Omental fat pad (tissue), 4 donors: ENCODE results near the gene TANC1. TPM values are rescaled to one million over a fixed set of nuclear protein-coding genes. Genes with fewer than 3 reads are reported as not detected.

Experiments used
- ATAC-seq: fragments of 150-250 bp; one replicate; pipeline ENCODE4 v1.9.1; 2016; ENCODE audit warnings: mild to moderate bottlenecking, moderate library complexity; ENCODE audit not compliant: low FRiP score
- DNase-seq: peaks from one replicate; pipeline ENCODE4 v3.0.0-alpha.2; 2019; ENCODE audit warnings: low spot score
- total RNA-seq, 4 donors: library from RNA; depleted of rRNA; stranded (reverse); fragments of >200 nt; gene quantifications; one replicate each; pipeline ENCODE4 v1.1.0, GENCODE V29; 2016
- TF ChIP-seq, protein P1 (sequence below), 3 donors: fragments of 450-650 bp; IDR thresholded peaks; one replicate each; pipeline ENCODE4 v1.5.1; 2016 to 2017; ENCODE audit warnings: antibody characterized with exemption in 3 of 3, mild to moderate bottlenecking in 3 of 3, moderate library complexity in 2 of 3

Gene TANC1
- total RNA-seq, 4 donors from 2014 or later: 26.4 to 72.5 (median 34.9) TPM

- peak; percentile 37 for ATAC-seq
- TF ChIP-seq, protein P1, sequence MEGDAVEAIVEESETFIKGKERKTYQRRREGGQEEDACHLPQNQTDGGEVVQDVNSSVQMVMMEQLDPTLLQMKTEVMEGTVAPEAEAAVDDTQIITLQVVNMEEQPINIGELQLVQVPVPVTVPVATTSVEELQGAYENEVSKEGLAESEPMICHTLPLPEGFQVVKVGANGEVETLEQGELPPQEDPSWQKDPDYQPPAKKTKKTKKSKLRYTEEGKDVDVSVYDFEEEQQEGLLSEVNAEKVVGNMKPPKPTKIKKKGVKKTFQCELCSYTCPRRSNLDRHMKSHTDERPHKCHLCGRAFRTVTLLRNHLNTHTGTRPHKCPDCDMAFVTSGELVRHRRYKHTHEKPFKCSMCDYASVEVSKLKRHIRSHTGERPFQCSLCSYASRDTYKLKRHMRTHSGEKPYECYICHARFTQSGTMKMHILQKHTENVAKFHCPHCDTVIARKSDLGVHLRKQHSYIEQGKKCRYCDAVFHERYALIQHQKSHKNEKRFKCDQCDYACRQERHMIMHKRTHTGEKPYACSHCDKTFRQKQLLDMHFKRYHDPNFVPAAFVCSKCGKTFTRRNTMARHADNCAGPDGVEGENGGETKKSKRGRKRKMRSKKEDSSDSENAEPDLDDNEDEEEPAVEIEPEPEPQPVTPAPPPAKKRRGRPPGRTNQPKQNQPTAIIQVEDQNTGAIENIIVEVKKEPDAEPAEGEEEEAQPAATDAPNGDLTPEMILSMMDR (IDR thresholded peaks at IDR 0.05): no peak
- no peak for DNase-seq
These were observed 183.8 kb downstream of the TANC1 start for GRCh38 chr2:159152128-159152778.

GRCh38 chr2:159153063-159153462 lies 184.6 kb downstream of the TANC1 start:
- DNase-seq (no peak), ATAC-seq (no peak)
- TF ChIP-seq, protein P1 (IDR thresholded peaks at IDR 0.05): no peak

GRCh38 chr2:159153463-159153862 lies 185.0 kb downstream of the TANC1 start:
- TF ChIP-seq, protein P1 (IDR thresholded peaks at IDR 0.05): no peak
- DNase-seq (no peak), ATAC-seq (no peak)

DNA sequence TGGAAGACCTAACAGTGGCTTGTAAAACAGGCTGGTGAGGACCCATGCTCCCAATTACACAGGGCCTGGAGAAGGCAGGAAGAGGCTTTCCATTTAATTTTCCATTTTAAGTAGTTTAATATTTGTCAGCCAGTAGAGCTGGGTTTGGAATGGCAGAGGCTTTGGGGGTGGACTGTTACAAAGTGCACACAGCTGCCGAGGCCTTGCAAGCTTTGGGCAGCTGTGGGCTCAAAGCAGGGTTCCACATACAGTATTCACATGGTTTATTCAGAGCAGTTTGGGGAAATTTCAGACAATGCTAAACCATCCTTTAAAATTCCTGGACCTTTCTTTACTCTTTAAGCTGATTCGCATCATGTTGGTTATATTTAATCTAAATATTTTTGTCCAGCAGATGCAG lies 185.5 kb downstream of the TANC1 start:
- TF ChIP-seq, protein P1 (IDR thresholded peaks at IDR 0.05): no peak
- ATAC-seq (no peak), DNase-seq (no peak)

GRCh38 chr2:159154366-159154765 lies 185.9 kb downstream of the TANC1 start:
- ATAC-seq (no peak), DNase-seq (no peak)
- TF ChIP-seq, protein P1 (IDR thresholded peaks at IDR 0.05): no peak

GRCh38 chr2:159155320-159155719 lies 186.9 kb downstream of the TANC1 start:
- TF ChIP-seq, protein P1 (IDR thresholded peaks at IDR 0.05): no peak
- DNase-seq (no peak), ATAC-seq (no peak)

DNA sequence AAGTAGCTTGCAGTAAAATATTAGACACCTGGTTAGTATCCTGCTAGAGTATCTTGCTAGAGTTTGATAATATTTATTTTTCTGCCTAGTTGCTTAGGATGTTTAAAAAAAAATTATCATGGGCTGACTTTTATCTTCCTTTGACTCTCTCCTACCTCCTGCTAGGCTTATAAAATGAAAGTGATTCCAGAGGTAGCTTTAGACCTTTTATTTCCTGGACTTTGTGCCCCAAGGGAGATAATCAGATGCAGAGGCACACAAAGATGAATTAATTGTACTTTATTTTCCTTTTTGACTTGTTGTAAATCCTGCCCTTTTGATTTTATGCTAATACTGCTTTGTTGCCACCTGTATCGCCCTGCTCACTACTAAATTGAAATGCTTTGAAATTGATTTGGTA lies 187.4 kb downstream of the TANC1 start:
- DNase-seq: no peak
- TF ChIP-seq, protein P1 (IDR thresholded peaks at IDR 0.05): no peak
- ATAC-seq: no peak
